ENCODE results near the gene NAV2. TPM values are rescaled to one million over a fixed set of nuclear protein-coding genes. Genes with fewer than 3 reads are reported as not detected.

Gene NAV2
- total RNA-seq, 1 experiment from 2014 or later = 22.7 TPM

DNA sequence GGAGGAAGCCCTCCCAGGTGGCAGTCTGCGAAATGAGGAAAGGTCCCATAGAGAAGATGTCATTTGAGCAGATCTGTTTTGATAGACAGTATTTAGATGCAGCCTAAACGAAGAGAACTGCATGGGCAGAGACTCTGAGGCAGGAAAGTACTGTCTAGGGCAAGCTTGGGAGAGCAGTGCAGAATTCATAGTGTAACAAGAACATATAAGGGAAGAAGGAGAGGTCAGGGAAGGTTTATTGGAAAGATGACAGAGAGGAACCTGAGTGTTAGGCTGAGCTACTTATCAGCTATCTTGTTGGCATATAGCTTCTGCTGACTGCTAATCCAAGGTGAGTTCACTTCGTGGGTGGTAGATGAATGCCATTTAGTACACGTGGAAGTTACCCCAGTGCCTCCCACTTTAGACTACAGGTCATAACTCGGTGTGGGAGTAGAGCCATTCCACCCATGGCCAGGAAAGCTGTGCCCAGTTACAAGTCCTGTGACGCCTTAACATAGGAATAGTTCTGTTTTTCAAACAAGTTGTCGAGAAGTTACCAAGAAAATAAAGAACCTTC, 348.1 kb downstream of the NAV2 start:
- Histone ChIP-seq H3K27me3 (ENCODE audit: control insufficient read depth, insufficient read depth, low read length) (no peaks in the 10 kb centered on the region), H3K36me3 (ENCODE audit: control insufficient read depth, insufficient read depth, low read length) (no peaks in the 10 kb centered on the region), H3K27ac (ENCODE audit: low read length) (no peak overlapping the region), H3K4me3 (ENCODE audit: low read depth in 2 of 2, low read length in 2 of 2) (no peak overlapping the region), H3K4me1 (ENCODE audit: control insufficient read depth, insufficient read depth, low read length) (no peaks in the 10 kb centered on the region), H3K9me3 (ENCODE audit: control insufficient read depth, insufficient read depth, low read depth, low read length) (no peaks in the 10 kb centered on the region)
- intact Hi-C loops (cut with micrococcal nuclease; ENCODE audit: unreplicated experiment) (no loop called here), in situ Hi-C loops (cut with HindIII; ENCODE audit: low pct_unique_long_range_greater_than_20kb, low sequenced_read_pairs) (no loop called here)
- no peak for ATAC-seq
- BruUV-seq (replicated peaks) = no TSS peak
- ChIA-PET CTCF (no interaction called here), POLR2A (no interaction called here)
- TF ChIP-seq CTCF (IDR thresholded peaks at IDR 0.05) (no peak), TCF7L2 (IDR thresholded peaks at IDR 0.05; ENCODE audit: low read depth, low read length) (no peak)
- DNase-seq (ENCODE audit: low read depth, low spot score) = no peak

DNA sequence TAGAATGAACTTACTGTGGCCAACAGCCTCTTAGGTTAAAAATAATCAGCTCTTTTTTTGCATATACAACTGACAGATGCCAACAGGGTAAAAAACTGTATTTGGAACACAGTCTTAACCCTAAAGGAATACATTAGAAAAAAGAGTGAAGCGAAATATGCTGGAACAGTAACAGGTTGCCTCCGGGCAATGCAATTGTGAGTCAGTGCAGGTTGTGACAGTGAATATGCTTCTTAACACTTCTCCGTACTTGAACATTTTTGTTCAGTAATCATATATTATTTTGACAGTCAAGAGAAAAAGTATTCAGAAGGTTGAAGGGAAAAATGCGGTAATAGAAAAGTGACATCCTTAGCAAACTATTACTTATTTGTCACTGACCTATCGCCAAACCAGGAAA, 349.1 kb downstream of the NAV2 start:
- POLR2A ChIA-PET = no interaction called here
- Histone ChIP-seq H3K27ac (ENCODE audit: low read length) (no peak overlapping the region), H3K36me3 (ENCODE audit: control insufficient read depth, insufficient read depth, low read length) (no peaks in the 10 kb centered on the region), H3K27me3 (ENCODE audit: control insufficient read depth, insufficient read depth, low read length) (no peaks in the 10 kb centered on the region), H3K9me3 (ENCODE audit: control insufficient read depth, insufficient read depth, low read depth, low read length) (no peaks in the 10 kb centered on the region), H3K4me3 (ENCODE audit: low read depth in 2 of 2, low read length in 2 of 2) (no peak overlapping the region), H3K4me1 (ENCODE audit: control insufficient read depth, insufficient read depth, low read length) (no peaks in the 10 kb centered on the region)
- intact Hi-C loops (cut with micrococcal nuclease; ENCODE audit: unreplicated experiment) (no loop called here), in situ Hi-C loops (cut with HindIII; ENCODE audit: low pct_unique_long_range_greater_than_20kb, low sequenced_read_pairs) (no loop called here)
- no peak for DNase-seq (ENCODE audit: low read depth, low spot score)
- CTCF ChIA-PET = no interaction called here
- TF ChIP-seq SIN3A (IDR thresholded peaks at IDR 0.05; ENCODE audit: borderline replicate concordance, insufficient read depth, low read depth, low read length) (no peak), TCF7L2 (IDR thresholded peaks at IDR 0.05; ENCODE audit: low read depth, low read length) (no peak)
- no peak for ATAC-seq
- no TSS peak for BruUV-seq (replicated peaks)

- H3K4me3 ChIP-seq (ENCODE audit: low read depth in 2 of 2, low read length in 2 of 2) = no peak overlapping the region
- POLR2A ChIA-PET = no interaction called here
- H3K9me3 ChIP-seq (ENCODE audit: control insufficient read depth, insufficient read depth, low read depth, low read length) = no peaks in the 10 kb centered on the region
- ATAC-seq = no peak
- CTCF ChIA-PET = no interaction called here
- DNase-seq (ENCODE audit: low read depth, low spot score) = no peak
- BruUV-seq (replicated peaks) = no TSS peak
- TF ChIP-seq POLR2AphosphoS5 (IDR thresholded peaks at IDR 0.05; ENCODE audit: low read depth, low read length) = no peak
- no peak for TF ChIP-seq REST (IDR thresholded peaks at IDR 0.05; ENCODE audit: insufficient read depth in 1 of 2, low read depth in 2 of 2, low read length in 1 of 2)
- no peak for TF ChIP-seq SIN3A (IDR thresholded peaks at IDR 0.05; ENCODE audit: borderline replicate concordance, insufficient read depth, low read depth, low read length)
- no peak for TF ChIP-seq CTCF (IDR thresholded peaks at IDR 0.05)
- no peak for TF ChIP-seq TCF7L2 (IDR thresholded peaks at IDR 0.05; ENCODE audit: low read depth, low read length)
- intact Hi-C loops (cut with micrococcal nuclease; ENCODE audit: unreplicated experiment) = no loop called here
- no peaks in the 10 kb centered on the region for H3K27me3 ChIP-seq (ENCODE audit: control insufficient read depth, insufficient read depth, low read length)
- H3K36me3 ChIP-seq (ENCODE audit: control insufficient read depth, insufficient read depth, low read length) = no peaks in the 10 kb centered on the region
- H3K4me1 ChIP-seq (ENCODE audit: control insufficient read depth, insufficient read depth, low read length) = peaks cover 8% of the 10 kb centered on the region; the same call in 1 of the 2 replicates
- H3K27ac ChIP-seq (ENCODE audit: low read length) = no peak overlapping the region
- in situ Hi-C loops (cut with HindIII; ENCODE audit: low pct_unique_long_range_greater_than_20kb, low sequenced_read_pairs) = no loop called here
Observed at GRCh38 chr11:20064961-20065405, 352.3 kb downstream of the NAV2 start.
